Non-pigmented ciliary epithelial cell (primary cell): Measurements from ENCODE around the gene GDPD5.
A peak's percentile ranks its signal among the peaks of the same experiment; 100 is the strongest.
"Not testable (repeated sequence)": the region's sequence is repeated elsewhere in the genome, so short reads cannot be mapped to it uniquely, and the experiment has no call there.

Source experiments
- DNase-seq: peaks from one replicate; pipeline ENCODE4 v3.0.0-alpha.2; 2010; ENCODE audit warnings: low read depth

The GDPD5 gene

GRCh38 chr11:75428989-75429640, 96.6 kb downstream of the GDPD5 start:
- no peak for DNase-seq

- DNase-seq, result peak; percentile 70
These were observed 97.4 kb downstream of the GDPD5 start for GRCh38 chr11:75428281-75428724.

- DNase-seq, result no peak
These were observed 98.6 kb downstream of the GDPD5 start for GRCh38 chr11:75427181-75427580.

GRCh38 chr11:75426720-75427086, 99.0 kb downstream of the GDPD5 start:
- DNase-seq, result no peak

GRCh38 chr11:75425422-75425821, 100.3 kb downstream of the GDPD5 start:
- no peak for DNase-seq

- no peak for DNase-seq
These were observed 101.3 kb downstream of the GDPD5 start for GRCh38 chr11:75424396-75424795.

GRCh38 chr11:75423721-75424120, 102.0 kb downstream of the GDPD5 start:
- DNase-seq, result no peak

GRCh38 chr11:75422248-75423231, 103.2 kb downstream of the GDPD5 start:
- no peak for DNase-seq

- DNase-seq, result no peak
These were observed 103.9 kb downstream of the GDPD5 start for GRCh38 chr11:75421902-75422247.

GRCh38 chr11:75421035-75421602, 104.6 kb downstream of the GDPD5 start:
- no peak for DNase-seq

GRCh38 chr11:75420224-75421034, 105.3 kb downstream of the GDPD5 start:
- no peak for DNase-seq

- no peak for DNase-seq
These were observed 111.9 kb downstream of the GDPD5 start for GRCh38 chr11:75413864-75414263.

- not testable (repeated sequence) for DNase-seq
These were observed 112.6 kb downstream of the GDPD5 start for GRCh38 chr11:75413146-75413545.

GRCh38 chr11:75409971-75410370, 115.8 kb downstream of the GDPD5 start:
- not testable (repeated sequence) for DNase-seq

- no peak for DNase-seq
These were observed 116.9 kb downstream of the GDPD5 start for GRCh38 chr11:75408957-75409219.

GRCh38 chr11:75406338-75406777, 119.4 kb downstream of the GDPD5 start:
- DNase-seq, result no peak

- no peak for DNase-seq
These were observed 121.6 kb downstream of the GDPD5 start for GRCh38 chr11:75403983-75404658.

- no peak for DNase-seq
These were observed 122.7 kb downstream of the GDPD5 start for GRCh38 chr11:75403037-75403436.

- no peak for DNase-seq
These were observed 123.6 kb downstream of the GDPD5 start for GRCh38 chr11:75402002-75402773.

- DNase-seq, result no peak
These were observed 125.4 kb downstream of the GDPD5 start for GRCh38 chr11:75400146-75400865.
